D341Med (cell line): ENCODE results near the gene CFAP45.

Experiments used
- DNase-seq: peaks from one replicate; pipeline ENCODE4 v3.0.0; 2012; ENCODE audit warnings: low spot score

CFAP45 gene

DNA sequence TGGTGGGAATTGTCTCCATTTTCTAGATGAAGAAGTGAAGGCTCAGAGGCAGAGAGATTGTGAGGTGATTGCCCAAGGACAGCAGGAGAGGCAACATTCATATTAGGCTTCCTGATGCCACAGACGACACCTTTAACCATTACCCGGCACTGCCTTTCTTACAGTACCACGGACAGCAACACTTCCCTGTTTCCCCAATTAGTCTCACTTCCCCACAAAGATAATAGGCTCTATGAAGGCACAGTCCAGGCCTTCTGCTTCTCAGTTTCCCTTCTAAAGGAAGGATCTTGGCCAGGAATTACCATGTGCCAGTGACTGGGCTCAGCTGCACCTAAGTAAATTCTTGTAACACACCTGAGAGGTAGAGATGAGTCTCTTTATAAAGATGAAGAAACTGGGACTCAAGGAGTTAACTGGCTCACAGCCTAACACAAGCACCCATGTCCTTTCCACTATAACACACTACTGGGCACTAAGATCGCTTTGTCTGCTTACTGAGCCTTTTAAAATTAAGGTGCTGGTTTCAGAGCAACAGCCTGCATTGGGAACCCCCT is 35.8 kb upstream of the CFAP45 start:
- no peak for DNase-seq

DNA sequence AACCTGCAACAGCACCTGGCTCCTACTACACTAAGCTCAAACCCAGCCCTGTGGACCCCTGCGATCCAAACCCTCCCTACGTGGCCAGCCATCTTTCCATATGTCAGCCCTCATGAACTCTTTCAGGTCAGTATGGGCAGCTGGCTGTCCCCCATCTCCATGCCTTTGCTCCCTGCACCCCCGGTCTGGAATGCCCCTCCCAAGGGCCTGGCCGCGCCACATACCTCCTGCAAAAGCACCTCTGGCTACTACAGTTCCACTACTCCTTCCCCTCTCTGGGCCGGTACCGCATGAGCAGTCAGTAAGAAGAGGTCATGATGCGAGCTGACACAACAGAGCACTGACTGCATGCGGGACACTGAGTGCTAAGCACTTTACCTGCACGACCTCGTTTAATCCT is 35.3 kb upstream of the CFAP45 start:
- DNase-seq = no peak

DNA sequence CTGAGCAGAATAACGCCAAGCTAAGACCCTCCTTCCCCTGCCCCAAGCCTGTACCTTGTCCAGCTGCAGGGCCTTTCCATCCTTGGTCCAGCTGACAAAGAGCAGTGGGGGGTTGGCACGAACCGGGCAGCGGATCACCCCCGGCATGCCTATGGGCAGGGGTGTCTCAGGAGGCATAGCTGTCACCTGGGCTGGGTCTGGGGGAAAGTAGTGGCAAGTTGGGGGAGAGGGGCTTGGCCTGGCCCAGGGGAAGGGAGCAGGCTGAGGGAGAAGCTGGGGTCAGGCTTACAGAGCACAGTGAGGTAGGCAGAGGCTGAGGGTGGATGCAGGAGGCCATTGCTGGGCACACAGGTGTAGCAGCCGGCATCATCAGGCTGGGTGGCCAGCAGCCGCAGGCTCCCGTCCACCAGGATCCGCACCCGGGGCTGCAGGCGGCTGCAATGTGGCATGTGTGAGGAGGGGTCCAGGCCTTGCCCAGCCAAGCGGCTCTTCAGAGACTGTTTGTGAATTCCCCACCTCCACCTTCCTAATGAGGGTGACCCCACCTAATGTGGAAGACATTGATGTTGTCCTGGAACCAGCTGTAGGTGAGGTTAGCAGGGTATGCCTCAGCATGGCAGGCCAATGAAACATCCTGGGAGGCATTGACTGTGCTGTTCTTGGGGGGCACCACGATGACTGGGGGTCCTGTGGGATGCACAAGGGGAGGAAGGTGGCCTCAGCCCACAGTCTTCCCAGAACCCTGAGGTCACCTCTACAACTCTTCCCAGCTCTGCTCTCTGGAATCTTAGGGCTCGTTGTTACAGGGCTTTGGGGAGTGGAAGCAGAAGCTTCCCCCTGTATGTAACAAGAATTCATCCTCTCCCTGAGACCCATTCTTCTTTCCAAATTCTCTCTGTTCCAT is 34.4 kb upstream of the CFAP45 start:
- DNase-seq = no peak

DNA sequence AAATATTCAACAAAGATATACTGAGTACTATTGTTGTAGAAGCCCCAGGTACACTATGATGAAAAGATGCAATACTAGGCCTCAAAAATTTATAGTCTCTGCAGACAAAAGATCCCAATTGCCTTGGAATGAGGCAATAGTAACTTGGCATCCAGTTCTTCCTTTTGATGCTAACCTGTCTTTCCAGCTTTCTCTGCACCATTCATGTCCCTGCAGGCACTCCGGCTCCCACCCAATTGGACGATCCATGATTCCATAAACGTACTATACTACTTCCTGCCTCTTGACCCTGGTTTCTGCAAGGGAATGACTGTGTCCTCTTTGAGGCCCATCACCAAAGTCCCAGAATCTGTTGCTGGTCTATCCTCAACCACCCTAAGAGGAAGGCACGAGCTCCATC is 33.4 kb upstream of the CFAP45 start:
- DNase-seq = no peak

- DNase-seq = no peak
These were observed 32.6 kb upstream of the CFAP45 start for GRCh38 chr1:159932296-159933285.

GRCh38 chr1:159931795-159932173 is 31.8 kb upstream of the CFAP45 start:
- no peak for DNase-seq

DNA sequence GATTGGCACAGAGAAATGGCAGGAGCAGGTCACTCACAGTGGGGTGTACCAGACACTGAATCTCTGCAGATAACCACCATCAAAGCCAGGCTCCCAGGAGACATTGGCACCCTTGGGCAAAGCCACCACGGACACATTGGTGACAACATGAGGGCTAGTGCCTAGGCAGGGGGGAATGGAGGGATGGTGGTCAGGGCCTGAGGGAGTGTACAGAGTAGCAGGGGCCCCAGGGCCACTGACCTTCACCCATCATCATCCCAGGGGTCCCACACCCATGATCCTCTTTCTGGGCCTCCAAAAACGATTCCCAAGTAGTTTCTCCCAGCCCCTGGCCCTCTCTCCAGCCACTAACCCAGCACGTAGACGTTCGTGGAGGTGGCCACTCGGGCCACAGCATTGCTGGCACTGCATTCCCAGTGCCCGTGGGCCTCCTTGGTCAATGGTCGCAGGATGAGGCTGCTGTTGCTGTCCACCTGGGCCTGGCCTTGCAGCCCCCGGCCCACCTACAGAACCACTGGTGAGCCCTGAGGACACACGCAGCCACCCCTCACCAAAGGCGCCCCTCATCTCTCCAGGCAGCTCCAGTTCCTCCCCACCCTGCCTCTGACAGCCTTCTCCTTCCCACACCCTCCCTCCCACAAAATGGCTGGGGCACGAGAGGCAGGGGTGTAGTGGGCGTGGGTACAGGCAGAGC is 31.3 kb upstream of the CFAP45 start:
- no peak for DNase-seq

DNA sequence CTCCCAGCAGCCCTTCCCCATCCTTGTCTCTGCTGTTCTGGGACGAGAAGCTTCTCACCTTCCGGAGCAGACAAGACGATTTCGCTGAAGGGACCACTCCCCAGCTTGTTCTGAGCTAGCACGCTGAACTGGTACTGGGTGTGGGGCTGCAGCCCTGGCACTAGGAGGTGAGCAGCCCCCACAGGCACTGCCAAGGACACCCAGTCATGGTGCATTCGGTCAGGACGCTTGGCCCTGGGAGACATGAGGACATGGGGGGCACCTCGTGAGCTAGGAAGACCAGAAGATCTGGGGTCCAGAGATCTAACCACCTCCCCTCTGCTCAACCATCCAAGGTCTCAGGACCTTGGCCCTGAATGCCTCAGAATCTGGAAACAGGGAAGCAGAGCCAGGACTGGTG is 30.7 kb upstream of the CFAP45 start:
- DNase-seq = no peak

DNA sequence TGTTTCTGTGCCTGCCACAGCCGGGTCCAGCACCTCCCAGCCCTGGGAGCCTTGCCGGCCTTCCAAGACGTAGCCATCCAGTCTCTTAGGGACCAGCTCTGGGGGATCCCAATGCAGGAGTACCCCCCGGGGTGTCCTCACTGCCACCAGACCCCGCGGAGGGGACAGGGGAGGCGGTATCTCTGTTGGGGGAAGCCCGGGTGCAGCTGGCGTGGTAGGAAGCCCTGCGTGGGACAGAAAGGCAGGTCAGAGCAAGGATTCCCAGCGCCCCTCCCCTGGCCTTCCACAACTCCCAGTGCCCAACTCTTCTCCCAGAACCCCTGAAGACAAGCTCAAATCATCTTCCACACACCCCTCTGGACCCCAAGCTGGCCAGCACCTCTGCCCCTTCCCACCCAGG is 30.3 kb upstream of the CFAP45 start:
- no peak for DNase-seq

GRCh38 chr1:159929155-159930051 is 29.4 kb upstream of the CFAP45 start:
- DNase-seq = no peak

GRCh38 chr1:159928491-159929050 is 28.6 kb upstream of the CFAP45 start:
- no peak for DNase-seq

DNA sequence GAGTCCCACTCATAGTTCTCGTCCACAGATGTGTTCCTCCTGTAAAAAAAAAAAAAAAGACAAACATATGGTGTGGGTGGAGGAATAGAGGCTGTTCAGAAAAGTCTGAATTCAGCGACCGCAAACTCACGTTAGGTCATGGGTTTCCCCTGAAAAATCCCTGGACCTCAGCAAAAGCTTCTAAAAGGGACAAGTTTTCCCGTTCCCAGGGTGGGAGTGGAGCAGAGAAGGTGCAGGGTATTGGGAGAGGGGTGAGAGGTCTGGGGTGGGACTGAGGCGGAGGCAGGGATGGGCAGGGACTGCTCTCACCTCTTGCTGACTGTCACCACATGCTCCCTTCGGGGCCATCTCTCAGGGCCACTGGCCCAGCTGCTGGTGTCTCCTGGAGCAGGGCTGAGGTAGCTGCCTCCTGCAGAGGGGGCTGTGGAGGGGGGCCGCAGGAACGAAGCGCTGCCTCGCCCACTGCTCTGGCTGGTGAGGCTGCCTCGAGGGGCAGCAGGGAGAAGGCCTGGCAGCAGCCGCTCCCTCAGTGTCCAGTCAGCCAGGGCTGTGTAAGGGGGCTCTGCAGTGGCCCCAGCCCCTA is 28.0 kb upstream of the CFAP45 start:
- no peak for DNase-seq

DNA sequence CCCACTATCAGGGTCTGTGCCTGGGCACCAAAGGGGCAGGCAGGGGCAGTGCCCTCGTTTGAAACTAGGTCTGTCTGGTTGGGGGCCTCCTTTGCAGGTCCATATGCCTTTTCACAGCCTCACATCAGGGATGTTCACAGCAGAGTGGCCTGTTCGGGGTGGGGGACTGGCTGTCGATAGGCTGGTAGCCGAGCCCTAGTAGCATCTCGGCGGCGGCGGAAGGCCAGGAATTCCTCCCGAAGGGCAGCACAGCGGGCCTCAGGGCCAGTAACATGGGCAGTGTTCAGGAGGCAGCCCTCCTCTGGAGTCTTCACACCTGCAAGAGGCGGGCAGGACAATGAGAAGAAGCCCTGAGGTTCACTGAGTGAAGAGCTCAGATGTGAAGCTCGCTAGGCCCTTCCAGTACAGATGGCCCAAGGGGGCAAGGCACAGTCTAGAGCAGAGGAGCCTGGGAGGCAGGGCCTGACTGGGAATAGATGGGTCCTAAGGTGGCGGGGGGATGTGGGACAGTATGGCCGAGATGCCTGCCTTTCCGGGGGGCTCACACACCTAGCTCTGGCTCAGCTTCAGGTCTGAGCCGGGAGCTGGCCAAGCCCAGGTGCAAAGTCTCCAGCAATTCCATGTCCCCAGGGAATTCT is 27.4 kb upstream of the CFAP45 start:
- DNase-seq = no peak

DNA sequence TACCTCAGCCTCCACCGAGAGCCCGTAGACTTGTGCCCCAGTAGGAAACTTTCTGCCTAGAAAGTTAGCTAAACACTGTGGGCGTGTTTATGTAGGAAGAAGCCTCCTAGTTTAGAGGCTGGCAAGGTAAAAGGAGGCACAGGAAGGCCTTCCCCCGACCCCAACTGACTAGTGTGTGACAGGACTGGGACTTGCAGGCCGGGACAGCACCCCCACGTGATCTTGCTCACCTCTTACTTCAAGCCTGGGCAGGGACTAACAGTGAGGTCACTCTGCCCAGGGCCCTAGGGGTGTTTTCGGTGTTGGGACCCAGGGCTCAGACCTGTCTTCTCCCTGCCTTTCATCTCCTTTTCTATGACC is 25.7 kb upstream of the CFAP45 start:
- no peak for DNase-seq

- peak; percentile 96 for DNase-seq
These were observed 25.1 kb upstream of the CFAP45 start, which contains the start of gene TAGLN2 for GRCh38 chr1:159924791-159925718. TAGLN2 (minus strand) TSS chr1:159925507; CDS start chr1:159920509, 4,998 bp downstream.

- DNase-seq = peak; percentile 72
These were observed 24.2 kb upstream of the CFAP45 start for GRCh38 chr1:159924025-159924790.

DNA sequence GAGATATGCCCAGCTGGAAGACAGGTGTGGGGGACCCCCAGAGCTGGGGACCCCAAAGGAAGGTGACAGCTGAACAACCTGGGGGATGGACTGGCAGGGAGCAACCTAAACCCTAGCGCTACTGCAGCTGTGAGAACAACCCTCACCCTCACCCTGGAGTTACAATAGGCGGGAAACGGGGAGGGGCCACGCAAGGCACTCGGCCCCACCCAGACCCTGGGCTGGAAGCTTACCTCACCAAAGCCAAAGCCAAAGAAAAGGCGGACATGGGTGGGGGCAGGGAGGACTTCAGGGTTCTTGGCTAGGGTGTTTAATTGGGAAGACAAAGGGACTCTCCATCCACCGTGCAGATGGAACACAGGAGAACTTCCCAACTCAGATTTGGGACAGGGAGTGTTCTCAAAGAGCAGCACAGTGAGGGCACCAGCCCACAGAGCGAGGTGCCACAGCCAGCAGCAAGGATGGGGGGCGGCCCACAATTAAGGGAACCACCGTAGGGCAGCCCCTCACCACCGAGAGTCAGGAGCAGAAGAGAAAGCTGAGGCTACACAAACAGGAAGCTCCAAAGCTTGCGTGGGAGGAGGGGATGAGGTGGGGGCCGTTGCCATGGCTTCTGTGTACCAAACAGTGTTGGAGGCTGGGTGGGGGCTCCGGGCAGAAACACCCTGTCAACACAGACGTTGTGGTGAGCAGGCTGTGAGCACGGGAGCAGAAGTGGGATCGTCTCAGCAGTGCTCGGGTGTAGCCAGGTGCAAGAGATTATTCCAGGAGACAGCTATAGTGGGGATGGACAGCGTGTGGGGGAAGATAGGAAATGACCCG is 23.4 kb upstream of the CFAP45 start:
- no peak for DNase-seq
